ENCODE measurements around the gene QPCTL.
"Not testable (repeated sequence)": the region's sequence is repeated elsewhere in the genome, so short reads cannot be mapped to it uniquely, and the experiment has no call there.

QPCTL gene

GRCh38 chr19:45677351-45678230, 14.9 kb upstream of the QPCTL start:
- DNase-seq = peak; percentile 86

- peak; percentile 92 for DNase-seq
Observed at GRCh38 chr19:45681391-45682015, 11.0 kb upstream of the QPCTL start.

- DNase-seq = no peak
Observed at GRCh38 chr19:45682117-45682516, 10.3 kb upstream of the QPCTL start.

- DNase-seq = no peak
Observed at GRCh38 chr19:45682908-45683307, 9.6 kb upstream of the QPCTL start.

GRCh38 chr19:45685045-45685444, 7.4 kb upstream of the QPCTL start:
- not testable (repeated sequence) for DNase-seq

- no peak for DNase-seq
Observed at GRCh38 chr19:45687599-45687998, 4.9 kb upstream of the QPCTL start.

GRCh38 chr19:45691516-45692186, 815 bp upstream of the QPCTL start, which contains the start of gene SNRPD2:
Gene SNRPD2, minus strand, starts transcription at chr19:45691953. Its CDS starts 65 bp downstream, at chr19:45691888.
- DNase-seq = peak; percentile 93

GRCh38 chr19:45693106-45693788, 781 bp downstream of the QPCTL start:
- peak; percentile 72 for DNase-seq

GRCh38 chr19:45701676-45702075, 9.2 kb downstream of the QPCTL start:
- DNase-seq = no peak

- no peak for DNase-seq
Observed at GRCh38 chr19:45705115-45705514, 12.6 kb downstream of the QPCTL start.

- DNase-seq = no peak
Observed at GRCh38 chr19:45705710-45706415, 13.4 kb downstream of the QPCTL start.

GRCh38 chr19:45710356-45711130, 18.1 kb downstream of the QPCTL start:
- no peak for DNase-seq

- DNase-seq = no peak
Observed at GRCh38 chr19:45711851-45712698, 19.6 kb downstream of the QPCTL start.

GRCh38 chr19:45712699-45713067, 20.2 kb downstream of the QPCTL start:
- DNase-seq = no peak

GRCh38 chr19:45713141-45713540, 20.7 kb downstream of the QPCTL start:
- DNase-seq = no peak

GRCh38 chr19:45715139-45715538, 22.7 kb downstream of the QPCTL start:
- DNase-seq = no peak

- peak; percentile 23 for DNase-seq
Observed at GRCh38 chr19:45716359-45717130, 24.1 kb downstream of the QPCTL start.

GRCh38 chr19:45717131-45717982, 24.9 kb downstream of the QPCTL start:
- DNase-seq = peak; percentile 99

All from CD4-positive, alpha-beta T cell treated with Interleukin-12 subunit alpha and Interleukin-12 subunit beta, for 1 hour (primary cell).